ENCODE measurements around the gene B3GALT6.

Gene B3GALT6

DNA sequence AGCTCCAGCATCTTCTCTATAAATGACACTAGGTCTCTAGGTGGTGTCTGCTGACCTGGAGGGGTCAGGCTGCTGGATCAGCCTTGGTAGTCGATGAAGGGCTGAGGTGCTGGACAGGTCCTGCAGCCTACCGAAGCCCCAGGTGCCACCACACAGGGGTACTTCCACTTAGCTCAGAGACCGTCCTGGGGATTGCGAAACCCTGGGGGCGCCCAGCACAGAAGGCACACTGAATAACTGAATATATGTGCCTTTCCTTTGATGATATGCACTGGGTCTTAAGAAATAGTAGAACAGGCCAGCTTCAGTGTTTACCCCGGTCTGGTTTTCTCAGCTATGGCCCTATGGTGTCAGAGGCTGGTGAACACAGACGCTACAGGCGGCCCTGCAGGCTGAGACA lies 30.7 kb downstream of the B3GALT6 start:
- no peak for DNase-seq (ENCODE audit: low read depth)

DNA sequence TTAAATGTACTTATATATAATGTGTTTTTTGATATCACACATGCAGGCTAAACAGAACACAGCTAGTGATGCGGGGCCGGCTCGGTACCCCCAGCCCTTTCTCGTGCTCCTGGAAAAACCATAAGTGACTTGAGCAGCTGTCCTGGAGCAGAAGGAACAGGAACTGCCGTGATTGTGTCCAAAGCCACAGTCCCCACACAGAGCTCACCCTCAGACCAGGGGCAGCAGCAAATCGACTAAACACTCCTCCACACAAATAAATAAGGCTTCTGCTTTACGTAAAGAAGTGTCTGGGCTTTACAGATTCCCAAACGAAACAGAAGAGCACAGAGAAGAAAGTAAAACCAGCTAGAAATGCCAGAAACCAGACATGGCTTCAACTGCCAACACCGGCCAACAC lies 32.0 kb downstream of the B3GALT6 start:
- DNase-seq (ENCODE audit: low read depth), result no peak

DNA sequence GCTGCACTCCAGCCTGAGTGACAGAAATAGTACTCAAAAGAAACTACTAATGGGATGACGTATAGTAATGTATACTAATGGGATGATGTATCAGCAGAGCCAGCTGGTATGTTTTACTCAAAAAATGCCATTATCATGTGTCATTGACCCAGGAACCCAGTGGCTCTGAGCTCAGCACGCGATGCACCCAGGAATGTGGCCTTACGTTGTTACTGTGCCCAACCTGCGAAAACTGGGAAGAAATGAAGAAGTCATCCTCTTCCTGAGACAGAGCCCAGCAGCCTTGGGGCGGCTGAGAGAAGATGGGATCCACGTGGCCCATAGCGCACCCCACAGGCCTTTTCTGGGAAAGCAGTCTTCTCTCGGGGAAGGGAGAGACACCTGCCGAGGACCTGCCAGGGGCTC lies 32.8 kb downstream of the B3GALT6 start:
- DNase-seq (ENCODE audit: low read depth), result no peak

DNA sequence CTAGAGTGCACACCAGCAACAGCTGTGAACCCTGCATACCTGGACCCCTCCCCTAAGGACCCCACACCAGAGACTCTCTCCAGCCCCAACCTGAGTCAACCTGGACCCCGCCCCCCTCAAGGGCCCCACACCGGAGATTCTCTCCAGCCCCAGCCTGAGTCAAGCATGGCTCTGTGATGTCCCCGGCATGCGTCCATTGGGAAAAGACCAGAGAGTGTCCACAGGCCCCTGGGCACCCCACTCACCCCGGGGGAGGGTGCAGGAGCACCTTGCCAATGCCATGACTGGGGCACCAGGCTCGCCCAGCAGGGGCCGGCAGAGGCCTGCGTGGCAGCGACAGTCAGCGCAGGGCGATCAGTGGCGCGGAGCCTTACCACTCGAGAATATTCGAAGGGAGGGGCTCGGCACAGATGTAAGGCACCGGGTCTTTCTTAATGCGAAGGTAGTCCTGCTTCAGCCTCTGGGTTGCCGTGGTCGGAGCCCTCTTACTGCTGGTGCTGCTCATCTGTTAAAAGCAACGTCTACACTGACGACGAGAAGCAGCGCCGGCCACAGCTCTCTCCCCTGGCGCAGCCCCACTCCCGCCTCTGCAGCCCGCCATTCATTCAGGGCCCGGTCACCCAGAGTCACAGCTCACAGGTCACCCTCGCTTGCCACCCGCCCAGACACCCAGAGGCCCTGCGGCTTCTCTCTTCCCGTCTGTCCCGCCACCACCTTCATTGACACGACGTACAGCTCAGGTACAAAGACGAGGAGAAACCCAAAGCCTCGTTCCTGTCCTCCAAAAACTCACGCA lies 35.6 kb downstream of the B3GALT6 start:
- DNase-seq (ENCODE audit: low read depth), result no peak

DNA sequence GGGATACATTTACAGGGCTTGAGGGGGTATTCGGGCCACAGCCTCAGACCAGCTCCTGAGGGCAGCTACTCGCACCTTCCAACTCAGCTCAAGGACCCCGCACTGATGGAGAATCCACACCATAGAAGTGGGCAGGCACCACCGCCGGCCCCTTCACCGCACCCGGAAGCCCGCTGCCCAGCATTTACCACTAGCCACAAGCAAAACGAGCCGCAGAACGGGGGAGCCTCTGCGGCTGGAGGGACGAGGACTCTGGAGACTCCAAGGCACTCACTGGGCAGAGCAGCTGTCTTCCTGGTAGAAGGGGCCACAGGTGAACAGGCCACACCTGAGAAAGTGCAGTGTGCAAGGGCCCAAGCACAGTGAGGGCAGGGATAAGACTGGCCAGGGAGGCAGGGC lies 36.2 kb downstream of the B3GALT6 start:
- no peak for DNase-seq (ENCODE audit: low read depth)

DNA sequence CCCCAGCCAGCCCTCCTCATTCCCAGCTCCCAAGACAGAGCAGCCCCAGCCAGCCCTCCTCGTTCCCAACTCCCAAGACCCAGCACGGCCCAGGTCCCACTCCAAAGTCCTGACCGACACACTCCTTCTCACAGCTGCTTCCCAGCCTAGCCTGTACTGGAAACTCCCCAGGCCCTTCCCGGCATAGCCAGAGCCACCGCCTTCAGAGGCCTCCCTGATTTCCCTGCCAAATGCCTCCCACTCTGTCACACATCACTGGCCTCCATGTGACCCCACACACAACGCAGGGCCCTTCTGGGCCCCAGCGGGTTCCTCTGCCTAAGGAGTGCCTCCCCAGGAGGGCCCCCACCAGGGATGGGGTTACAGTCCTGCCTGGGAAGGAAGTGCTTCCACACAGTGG lies 38.8 kb downstream of the B3GALT6 start:
- DNase-seq (ENCODE audit: low read depth), result no peak

DNA sequence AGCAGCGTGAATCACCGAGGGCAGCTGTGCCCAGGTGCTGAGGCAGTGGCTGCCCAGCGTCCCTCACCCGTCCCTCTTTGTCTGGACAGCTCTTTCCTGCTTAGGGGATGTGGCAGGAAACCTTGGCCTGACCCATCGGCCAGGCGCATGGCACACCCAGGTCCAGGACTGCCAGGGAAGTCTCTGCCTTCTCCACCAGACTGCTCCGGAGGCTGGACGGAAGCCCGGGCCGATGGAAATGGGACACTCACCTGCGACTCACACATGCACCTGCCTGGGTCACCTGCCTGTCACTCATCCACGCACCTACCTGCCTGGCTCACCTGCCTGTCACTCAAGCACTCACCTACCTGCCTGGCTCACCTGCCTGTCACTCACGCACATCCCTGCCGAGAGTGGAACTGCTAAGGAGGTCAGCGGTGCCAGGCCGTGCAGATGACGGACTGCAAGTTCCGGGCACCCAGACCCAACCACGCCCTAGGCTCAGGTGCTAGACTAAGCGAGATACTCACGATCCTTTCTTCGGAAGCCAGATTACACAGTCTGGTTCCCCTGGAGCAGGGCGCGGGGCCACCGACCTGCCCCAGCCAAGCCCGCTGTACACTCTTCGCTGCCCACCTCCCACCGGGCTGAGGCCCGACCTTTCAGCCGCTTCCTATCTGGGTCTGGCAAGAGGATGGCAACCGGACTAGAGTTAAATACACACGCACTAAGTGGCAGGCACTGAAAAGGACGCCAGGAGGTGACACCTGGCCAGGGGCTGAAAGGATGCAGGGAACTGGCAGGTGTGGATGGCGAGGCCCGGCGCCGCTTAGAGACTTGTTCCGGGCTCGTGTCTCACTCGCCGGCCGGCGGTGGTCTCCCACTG lies 40.5 kb downstream of the B3GALT6 start:
- DNase-seq (ENCODE audit: low read depth), result no peak

DNA sequence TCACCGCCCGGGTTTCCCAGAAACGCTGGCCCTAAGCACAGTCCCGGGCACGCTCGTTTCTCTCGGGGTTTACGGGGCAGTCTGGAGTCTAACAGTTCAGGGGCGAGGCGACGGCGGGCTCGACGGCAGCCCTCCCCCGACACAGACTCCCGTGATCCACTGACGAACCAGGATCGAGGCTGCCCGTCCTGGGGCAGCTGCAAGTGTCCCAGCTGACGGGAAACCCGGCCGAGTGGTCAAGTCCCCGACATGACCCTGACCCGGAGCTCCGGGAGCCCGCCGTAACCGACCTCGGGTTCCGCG lies 41.1 kb downstream of the B3GALT6 start:
- no peak for DNase-seq (ENCODE audit: low read depth)

DNA sequence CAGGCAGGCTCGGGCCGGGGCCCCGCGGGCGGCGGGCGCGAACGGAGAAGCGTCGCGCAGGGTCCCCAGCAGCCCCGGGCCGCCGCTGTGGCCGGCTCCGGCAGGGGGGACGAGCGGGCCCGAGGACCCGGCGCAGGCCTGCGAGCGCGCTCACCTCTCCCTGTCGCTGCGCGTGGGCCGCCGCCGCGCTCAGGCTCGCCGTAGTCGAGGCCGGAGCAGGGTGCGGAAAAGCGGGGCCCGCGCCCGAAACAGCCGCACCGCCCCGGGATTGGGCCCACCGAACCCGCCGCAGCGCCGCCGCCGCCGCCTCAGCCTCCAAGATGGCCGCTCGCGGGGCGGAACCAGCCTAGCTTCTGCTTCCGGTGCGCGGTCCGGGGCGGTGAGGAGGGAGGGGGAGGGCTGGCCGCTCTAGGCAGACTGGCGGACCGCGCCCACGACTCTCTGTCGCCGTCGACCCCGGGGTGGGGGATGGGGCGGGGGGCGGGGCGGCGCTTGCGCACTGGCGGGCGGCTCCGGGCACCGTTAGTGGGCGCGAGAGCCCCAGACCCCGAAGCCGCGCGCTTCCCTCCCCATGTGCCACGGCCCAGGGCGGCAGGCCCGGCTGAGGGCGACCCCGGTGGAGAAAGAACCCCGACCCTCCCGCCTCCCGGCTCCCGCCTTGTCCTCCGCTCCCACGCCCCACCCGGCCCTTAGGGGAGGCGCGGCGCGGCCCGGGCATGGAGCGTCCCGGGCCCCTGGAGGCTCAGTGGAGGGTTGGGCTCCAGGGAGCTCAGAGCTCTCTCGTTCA lies 41.7 kb downstream of the B3GALT6 start, which contains the start of gene UBE2J2:
TSS of gene UBE2J2 (minus strand) at position 343 of the 787 bp plus-strand sequence. CDS start 5,862 bp downstream, outside the sequence.
- DNase-seq (ENCODE audit: low read depth), result peak; percentile 91

DNA sequence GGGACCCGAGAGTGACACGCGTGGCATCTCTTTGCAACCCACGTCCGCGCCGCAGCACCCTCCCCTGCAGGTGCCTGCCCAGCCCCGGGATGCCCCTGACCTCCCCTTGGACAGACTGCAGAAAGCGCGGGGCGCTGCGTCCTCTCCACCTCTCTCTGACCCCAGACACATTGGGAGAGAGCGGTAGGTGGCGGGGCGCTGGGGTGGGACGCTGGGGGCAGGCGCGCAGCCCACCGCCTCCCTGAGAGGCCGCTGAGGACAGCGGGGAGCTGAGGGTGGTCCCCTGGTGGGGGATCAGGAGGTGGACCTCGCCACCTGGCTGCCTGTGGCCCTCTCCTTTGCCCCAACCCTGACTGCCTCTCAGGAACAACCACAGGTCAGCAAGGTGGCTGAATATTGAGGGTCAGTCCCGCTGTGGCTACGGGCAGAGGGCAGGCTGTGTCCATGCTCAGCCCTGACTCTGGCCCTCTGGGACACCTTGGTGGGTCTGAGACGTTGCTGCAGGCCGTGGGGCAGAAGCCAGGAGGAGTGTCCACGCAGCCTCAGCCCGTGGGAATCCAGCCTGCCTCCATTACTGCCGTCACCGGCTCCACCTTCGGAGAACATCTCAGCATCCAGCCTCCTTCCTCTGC lies 42.4 kb downstream of the B3GALT6 start:
- DNase-seq (ENCODE audit: low read depth), result no peak

DNA sequence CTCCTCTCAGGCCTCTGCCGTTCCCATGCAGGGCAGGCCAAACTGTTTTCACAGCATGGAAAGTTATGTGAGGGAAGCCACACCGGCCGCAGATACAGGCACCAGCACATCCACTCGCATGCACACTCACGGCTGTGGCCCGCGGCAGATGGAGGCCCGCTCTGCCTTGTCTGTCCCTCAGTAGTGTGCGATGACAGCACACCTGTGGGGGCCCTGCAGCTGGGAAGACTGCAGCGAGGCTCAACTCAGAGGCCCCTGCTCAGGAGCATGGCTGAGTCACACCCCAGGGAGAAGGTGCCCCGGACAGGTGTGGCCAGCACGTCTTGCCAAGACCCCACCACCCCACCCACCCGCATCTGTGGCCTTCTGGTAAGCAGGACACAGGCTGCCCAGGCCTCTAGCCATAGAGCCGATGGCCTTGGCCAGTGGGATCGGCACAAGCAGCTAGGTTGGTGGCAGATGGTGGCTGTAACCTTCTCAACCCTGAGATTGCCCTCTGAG lies 42.9 kb downstream of the B3GALT6 start:
- no peak for DNase-seq (ENCODE audit: low read depth)

DNA sequence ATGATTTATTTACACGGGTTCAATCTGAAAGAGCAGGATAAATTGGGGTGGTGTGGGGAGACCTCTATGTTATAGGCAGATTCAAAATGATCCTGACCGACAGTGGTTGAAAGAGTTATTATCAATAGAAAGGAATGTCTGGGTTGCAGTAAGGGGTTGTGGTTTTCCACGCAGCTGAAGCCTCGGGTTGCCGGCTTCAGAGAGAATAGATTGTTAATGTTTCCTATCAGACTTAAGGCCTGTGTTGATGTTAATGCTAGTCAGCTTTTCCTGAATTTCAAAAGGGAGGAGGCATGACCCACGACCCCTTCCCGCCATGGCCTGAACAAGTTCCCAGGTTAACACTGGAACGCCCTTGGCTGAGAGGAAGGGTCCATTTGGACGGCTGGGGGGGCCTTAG lies 43.8 kb downstream of the B3GALT6 start:
- no peak for DNase-seq (ENCODE audit: low read depth)

DNA sequence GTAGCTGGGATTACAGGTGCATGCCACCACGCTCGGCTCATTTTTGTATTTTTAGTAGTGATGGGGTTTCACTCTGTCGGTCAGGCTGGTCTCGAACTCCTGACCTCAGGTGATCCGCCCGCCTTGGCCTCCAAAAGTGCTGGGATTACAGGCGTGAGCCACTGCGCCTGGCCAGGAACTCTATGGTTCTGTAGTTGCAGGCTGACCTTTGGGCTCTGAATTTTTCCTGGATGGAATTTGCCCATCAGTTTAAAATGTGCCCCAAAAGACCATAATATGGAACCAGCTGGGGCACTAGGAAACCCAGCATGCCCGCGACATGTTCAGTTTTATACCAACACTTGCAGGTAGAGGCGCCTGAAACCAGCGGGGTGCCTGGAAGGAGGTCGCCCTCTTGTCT lies 46.6 kb downstream of the B3GALT6 start:
- DNase-seq (ENCODE audit: low read depth), result no peak

DNA sequence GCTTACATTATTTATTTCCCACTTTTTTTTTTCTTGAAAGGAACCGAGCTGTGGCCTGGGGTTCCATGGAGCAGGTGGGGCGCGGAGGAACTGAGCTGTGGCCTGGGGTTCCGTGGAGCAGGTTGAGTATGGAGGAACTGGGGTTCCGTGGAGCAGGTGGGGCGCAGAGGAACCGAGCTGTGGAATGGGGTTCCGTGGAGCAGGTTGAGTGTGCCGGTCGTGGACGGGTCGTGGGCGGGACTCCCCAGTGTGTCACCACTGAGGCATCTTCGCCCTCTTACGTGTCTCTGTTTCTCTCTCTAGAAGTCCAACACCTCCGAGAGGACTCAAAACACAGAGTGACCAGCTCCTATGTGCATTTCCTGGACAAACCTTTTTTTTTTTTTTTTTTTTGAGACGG lies 47.0 kb downstream of the B3GALT6 start:
- no peak for DNase-seq (ENCODE audit: low read depth)

DNA sequence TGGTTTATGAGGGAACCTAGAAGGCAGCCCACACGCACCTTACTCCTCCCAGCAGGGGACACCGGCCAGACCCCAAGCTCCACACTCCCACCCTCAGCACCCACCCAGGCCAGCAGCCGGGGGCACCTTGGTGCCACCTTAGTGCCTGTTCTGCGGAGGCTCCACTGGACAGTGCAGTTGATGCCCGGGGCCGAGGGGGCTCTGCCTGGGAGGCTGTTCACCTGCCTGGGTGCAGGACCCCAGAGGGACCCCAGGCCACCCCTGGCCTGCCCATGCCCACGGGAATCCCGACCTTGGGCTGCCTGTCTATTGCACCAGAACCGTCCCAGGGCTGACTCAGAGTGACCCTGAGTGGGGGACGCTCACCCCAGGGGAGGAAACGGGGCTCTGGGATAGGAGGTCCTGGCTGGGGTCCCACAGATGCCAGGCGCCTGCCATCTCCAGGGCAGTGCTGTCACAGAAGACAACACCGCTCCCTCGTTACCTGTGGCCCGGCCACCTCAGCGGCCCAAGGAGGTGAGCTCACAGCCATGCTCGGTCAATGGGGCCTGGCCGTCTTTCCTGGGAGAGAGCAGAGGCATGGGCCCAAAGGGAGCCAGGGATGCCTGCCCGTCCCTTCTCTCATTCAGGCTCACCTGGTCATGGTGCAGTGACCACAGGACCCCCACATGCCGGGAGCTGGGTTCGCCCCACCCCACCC lies 48.9 kb downstream of the B3GALT6 start:
- no peak for DNase-seq (ENCODE audit: low read depth)

DNA sequence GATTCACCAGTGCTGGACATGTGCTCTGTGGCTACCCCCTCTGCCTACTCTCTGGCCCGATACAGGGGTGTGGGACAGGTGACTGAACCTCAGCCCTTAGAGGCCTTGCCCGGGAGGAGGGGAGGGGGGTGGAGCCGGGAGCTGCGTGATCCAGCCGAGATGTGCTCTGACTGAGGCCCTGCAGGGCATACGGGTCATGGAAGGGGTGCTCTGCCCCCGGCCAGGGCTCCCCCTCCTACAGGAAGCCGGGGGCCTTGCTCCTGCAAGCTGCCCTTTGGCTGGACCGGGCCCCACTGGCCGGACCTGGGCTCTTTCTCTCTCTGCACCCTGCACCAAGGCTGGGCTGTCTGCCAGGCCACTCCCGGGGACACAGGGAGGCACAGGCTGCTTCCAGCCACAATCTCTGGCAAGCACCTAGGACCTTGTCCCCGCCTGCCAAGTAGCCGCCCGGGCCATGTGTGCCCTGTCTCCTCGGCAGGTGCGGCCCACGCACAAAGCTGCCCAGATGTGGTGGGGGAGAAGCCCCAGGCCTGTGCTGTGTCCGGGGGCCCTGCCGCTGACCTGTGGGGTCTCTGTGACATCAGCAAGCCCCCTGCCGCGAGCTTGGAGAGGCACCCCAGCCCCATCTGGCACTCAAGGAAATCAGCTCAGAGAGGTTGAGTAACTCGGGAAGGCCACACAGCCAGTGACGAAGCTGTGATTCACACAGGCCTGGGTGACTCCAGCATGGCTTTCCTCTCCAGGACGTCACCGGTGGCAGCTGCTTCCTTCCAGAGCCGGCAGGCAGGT lies 49.7 kb downstream of the B3GALT6 start:
- DNase-seq (ENCODE audit: low read depth), result no peak

DNA sequence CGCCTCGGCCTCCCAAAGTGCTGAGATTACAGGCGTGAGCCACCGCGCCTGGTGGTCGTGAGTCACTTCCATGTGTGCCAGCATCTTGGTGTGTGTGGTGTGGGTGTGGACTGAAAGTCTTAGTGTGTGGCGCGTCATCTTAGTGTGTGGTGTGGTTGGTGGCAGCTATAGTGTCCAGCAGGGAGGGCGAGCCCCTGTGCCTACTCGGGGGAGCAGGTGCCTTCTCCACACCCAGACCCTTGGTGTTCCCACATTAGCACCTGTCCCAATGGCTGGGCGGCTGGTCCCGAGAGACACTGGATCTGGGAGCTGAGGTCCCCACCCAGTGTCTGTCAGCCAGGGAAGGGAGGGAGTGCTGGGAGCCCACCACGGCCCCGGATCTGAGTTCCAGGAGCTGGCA lies 51.0 kb downstream of the B3GALT6 start:
- DNase-seq (ENCODE audit: low read depth), result no peak

DNA sequence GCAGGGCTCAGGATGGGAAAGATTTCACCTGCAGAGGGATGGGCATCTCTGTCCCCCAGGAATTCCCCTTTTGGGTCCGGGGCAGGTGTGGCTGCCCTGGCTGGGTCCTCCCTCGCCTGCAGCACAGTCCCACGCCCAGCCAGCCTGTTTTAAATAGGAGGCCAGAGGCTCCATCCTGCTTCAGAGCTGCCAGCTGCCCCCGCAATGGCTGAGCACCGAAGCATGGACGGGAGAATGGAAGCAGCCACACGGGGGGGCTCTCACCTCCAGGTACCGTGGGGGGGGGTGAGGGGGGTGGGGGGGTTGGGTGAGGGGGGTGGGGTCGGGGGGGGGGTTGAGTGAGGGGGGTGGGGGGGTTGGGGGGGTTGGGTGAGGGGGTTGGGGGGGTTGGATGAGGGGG lies 51.8 kb downstream of the B3GALT6 start:
- no peak for DNase-seq (ENCODE audit: low read depth)
